ENCODE results near the gene TLDC2.

GRCh38 chr20:36852187-36852586 is 23.8 kb upstream of the TLDC2 start:
- no peak for TF ChIP-seq EZH2 (IDR thresholded peaks at IDR 0.05; ENCODE audit: borderline replicate concordance, insufficient read depth, low read length, poor library complexity, severe bottlenecking)
- TF ChIP-seq, protein P1, sequence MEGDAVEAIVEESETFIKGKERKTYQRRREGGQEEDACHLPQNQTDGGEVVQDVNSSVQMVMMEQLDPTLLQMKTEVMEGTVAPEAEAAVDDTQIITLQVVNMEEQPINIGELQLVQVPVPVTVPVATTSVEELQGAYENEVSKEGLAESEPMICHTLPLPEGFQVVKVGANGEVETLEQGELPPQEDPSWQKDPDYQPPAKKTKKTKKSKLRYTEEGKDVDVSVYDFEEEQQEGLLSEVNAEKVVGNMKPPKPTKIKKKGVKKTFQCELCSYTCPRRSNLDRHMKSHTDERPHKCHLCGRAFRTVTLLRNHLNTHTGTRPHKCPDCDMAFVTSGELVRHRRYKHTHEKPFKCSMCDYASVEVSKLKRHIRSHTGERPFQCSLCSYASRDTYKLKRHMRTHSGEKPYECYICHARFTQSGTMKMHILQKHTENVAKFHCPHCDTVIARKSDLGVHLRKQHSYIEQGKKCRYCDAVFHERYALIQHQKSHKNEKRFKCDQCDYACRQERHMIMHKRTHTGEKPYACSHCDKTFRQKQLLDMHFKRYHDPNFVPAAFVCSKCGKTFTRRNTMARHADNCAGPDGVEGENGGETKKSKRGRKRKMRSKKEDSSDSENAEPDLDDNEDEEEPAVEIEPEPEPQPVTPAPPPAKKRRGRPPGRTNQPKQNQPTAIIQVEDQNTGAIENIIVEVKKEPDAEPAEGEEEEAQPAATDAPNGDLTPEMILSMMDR (IDR thresholded peaks at IDR 0.05; ENCODE audit: poor library complexity, severe bottlenecking) = no peak
- no peak for TF ChIP-seq POLR2AphosphoS5 (IDR thresholded peaks at IDR 0.05)
- TF ChIP-seq, protein P2, sequence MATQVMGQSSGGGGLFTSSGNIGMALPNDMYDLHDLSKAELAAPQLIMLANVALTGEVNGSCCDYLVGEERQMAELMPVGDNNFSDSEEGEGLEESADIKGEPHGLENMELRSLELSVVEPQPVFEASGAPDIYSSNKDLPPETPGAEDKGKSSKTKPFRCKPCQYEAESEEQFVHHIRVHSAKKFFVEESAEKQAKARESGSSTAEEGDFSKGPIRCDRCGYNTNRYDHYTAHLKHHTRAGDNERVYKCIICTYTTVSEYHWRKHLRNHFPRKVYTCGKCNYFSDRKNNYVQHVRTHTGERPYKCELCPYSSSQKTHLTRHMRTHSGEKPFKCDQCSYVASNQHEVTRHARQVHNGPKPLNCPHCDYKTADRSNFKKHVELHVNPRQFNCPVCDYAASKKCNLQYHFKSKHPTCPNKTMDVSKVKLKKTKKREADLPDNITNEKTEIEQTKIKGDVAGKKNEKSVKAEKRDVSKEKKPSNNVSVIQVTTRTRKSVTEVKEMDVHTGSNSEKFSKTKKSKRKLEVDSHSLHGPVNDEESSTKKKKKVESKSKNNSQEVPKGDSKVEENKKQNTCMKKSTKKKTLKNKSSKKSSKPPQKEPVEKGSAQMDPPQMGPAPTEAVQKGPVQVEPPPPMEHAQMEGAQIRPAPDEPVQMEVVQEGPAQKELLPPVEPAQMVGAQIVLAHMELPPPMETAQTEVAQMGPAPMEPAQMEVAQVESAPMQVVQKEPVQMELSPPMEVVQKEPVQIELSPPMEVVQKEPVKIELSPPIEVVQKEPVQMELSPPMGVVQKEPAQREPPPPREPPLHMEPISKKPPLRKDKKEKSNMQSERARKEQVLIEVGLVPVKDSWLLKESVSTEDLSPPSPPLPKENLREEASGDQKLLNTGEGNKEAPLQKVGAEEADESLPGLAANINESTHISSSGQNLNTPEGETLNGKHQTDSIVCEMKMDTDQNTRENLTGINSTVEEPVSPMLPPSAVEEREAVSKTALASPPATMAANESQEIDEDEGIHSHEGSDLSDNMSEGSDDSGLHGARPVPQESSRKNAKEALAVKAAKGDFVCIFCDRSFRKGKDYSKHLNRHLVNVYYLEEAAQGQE (IDR thresholded peaks at IDR 0.05; ENCODE audit: borderline replicate concordance) = no peak
- no peak for TF ChIP-seq MXI1 (conservative IDR thresholded peaks at IDR 0.05; ENCODE audit: poor library complexity, severe bottlenecking)
- TF ChIP-seq RAD21 (conservative IDR thresholded peaks at IDR 0.05) = no peak
- no peak for TF ChIP-seq TAF1 (IDR thresholded peaks at IDR 0.05; ENCODE audit: low read depth)
- no peak for TF ChIP-seq EP300 (conservative IDR thresholded peaks at IDR 0.05; ENCODE audit: poor library complexity, severe bottlenecking)
- TF ChIP-seq SMC3 (conservative IDR thresholded peaks at IDR 0.05; ENCODE audit: poor library complexity) = no peak

All from neural cell (in vitro differentiated cells).